AML-193 (cell line): ENCODE data around the gene GALK2.

Source experiments
- DNase-seq, 2 experiments: peaks; one replicate each; lab custom pipeline; 2025; lab: John Stamatoyannopoulos, UW

GALK2 gene

GRCh38 chr15:49282366-49282765, 112.3 kb downstream of the GALK2 start:
- DNase-seq: no peak

DNA sequence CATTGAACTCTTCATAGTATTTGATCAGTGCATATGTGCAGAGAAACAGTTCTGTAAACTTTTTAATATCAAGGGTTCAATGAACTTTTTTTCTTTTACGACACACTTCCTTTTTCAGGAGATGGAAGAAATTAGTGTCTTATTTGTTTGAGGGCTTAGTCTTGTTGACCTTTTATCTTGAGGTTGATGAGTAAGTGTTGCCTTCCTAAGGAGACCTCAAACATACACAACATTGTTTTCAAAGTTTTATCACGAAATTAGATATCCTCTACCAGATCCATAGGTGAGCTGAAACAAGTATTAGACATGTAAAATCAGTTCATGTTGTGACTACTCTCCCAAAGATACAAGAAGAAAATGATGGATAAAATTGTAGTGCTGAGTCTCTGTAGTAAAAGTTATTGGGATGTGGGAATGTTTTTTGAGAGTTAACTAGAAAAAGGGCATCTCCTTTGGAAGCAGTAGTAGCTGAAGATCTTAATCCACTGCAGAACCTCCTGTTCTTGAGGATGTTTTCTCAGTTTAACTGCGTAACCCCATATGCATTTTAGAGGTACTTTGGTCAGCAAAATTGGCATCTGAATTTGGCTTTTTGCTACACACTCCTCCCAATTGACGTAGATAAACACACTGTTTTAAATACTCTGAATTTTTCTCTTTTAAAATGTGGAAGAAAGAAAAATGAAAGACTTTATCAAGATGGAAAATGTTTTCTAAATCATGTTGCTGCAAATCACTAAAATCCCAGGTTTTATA, 116.8 kb downstream of the GALK2 start:
- DNase-seq: no peak

DNA sequence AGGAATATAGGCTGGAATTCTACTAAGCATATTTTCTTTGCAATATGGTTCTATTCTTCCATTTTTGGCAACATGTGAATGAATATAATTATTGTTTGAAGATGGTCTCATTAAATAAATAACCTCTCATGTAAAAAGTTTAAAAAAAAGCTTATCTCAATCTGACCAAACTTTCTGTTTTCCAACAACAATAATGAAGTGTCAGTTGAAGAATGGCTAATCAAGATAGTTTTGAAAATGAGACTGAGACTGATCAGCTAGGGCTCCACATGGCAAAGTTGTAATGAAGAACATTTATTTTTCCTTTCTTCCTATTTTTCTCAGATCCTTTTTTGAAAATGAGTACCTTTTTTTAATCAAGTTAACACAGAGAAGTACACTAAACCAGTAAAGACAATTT, 117.4 kb downstream of the GALK2 start:
- DNase-seq: no peak

- no peak for DNase-seq
These were observed 118.3 kb downstream of the GALK2 start for GRCh38 chr15:49288391-49288790.

DNA sequence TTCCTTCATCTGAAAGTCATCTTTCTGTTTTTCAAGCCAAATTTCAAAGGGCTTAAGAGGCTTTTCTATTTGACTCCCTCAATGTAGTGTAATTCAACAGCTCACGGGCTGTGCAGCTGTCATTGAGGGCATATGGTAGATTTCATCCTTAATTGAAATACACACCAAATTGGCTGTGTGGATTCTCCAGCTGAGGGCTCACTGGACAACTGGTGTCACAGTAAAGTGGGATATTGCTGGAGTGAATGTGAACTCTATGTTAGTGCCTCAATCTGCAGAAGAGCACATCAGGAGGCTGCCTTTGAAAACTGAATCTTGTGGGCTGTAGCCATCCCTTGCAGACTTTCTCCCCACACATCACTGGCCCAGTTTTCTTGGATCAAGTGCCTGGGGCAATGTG, 120.1 kb downstream of the GALK2 start:
- DNase-seq: no peak

DNA sequence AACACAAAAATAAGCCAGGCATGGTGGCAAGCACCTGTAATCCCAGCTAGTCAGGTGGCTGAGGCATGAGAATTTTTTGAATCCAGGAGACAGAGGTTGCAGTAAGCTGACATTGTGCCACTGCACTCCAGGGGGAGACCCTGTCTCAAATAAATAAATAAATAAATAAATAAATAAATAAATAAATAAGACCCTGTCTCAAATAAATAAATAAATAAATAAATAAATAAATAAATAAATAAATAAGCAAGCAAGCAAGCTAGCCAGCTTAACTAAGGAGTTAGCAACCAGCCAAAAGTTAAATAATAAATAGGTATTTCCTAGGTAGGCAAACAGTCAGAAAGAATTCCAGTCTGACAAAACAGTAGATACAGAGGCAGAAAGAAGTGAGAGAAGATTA, 123.9 kb downstream of the GALK2 start:
- DNase-seq: no peak

DNA sequence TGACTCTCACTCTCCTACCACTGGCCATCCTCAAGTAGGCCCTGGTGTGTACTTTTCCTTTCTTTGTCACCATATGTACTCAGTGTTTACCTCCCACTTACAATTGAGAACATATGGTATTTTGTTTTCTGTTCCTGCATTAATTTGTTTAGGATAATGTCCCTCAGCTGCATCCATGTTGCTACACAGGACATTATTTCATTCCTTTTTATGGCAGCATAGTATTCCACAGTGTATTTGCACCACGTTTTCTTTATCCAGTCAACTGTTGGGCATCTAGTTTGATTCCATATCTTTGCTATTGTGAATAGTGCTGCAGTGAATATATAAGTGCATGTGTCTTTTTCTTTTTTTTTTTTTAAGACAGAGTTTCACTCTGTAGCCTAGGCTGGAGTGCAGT, 126.2 kb downstream of the GALK2 start:
- DNase-seq: no peak

DNA sequence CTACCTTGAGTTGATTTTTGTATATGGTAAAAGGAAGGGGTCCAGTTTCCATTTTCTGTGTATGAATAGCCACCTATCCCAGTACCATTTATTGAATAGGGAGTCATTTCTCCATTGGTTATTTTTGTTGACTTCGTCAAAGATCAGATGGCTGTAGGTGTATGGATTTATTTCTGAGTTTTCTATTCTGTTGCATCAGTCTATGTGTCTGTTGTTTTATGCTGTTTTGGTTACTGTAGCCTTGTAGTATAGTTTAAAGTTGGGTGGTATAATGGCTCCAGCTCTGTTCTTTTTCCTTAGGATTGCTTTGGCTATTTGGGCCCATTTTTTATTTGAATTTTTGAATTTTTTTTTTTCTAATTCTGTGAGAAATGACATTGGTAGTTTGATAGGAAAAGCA, 127.5 kb downstream of the GALK2 start:
- no peak for DNase-seq

DNA sequence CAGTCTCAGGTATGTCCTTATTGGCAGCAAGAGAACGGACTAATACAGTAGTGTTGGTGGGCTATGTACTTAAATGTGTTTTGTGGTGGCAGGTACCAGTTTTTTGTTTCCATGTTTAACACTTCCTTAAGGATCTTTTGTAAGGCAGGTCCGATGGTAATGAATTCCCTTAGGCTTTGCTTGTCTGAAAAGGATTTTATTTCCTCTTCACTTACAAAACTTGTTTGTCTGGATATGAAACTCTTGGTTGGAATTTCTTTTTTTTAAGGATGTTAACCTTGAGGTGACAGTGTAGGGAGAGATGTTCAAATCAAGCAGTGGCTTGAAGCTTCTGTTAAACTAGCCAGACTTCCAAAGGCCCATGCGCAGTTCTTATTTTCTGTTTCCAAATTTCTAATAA, 130.8 kb downstream of the GALK2 start:
- DNase-seq: no peak

GRCh38 chr15:49301562-49301961, 131.5 kb downstream of the GALK2 start:
- DNase-seq: no peak

GRCh38 chr15:49303003-49303402, 133.0 kb downstream of the GALK2 start:
- no peak for DNase-seq

- DNase-seq: no peak
These were observed 136.5 kb downstream of the GALK2 start for GRCh38 chr15:49306551-49306950.

DNA sequence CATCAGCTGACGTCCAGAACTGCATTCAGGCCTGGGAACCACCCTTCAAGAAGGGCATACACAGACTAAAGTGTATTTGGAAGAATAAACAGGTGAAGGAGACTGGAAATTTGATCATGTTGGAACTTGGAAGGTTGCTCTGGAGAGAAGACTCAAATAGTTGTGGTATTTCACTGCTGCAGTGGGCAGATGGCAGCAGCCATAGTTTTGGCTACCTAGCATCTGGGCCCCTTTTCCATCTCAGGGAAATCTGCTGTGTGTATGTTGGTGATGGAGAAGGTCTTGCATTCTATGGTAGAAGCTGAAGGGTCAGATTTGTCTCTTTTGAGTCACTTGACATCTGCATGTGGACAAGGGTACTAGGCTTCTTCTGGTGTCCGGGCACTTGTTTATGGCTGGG, 138.6 kb downstream of the GALK2 start:
- DNase-seq: no peak

DNA sequence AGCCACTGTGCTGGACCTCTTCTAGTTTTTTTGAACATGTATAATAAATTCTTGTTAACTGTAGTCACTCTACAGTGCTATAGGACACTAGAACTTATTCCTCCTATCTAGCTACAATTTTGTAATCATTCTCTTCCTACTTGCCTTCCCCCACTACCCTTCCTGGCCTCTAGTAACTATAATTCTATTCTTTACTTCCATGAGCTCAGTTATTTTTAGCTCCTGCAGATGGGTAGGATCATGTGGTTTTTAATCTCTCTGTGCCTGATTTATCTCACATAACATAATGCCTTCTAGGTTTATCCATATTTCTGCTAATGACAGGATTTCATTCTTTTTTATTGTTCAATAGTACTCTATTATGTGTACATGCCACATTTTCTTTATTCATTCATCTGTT, 139.8 kb downstream of the GALK2 start:
- no peak for DNase-seq

DNA sequence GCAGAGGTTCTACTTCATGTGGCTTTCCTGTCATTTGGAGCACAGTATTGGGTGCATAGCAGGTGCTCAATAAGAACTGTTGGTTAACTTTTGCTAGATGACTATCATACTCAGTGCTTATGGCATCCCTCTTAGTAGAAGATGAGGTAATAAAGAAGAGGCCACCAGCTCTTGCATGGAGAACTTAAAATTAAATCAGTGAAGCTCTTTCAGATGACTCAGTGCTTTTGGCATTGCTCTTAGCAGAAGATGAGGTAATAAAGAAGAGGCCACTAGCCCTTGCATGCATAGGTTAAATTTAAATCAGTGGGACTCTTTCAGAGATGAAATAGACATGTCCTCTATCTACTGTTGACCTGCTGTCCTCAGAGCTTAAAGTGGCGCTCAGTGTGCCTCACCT, 143.6 kb downstream of the GALK2 start:
- DNase-seq: no peak

DNA sequence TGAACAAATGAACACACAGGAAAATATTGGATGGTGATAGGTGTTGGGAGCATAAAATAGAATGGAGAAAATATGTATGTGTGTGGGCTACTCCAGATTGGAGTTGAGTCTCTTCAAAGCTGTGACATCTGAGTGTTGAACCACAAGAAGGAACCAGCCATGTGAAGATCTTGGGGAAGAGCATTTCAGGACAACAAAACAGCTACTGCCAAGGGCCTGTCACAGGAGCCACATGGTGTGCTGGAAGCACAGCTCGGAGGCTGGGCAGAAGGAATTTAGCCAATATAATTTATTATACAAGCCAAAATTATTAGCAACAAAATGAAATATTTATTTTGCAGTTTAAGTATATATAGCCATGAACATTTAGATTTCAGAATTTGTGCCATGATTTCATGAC, 144.7 kb downstream of the GALK2 start:
- no peak for DNase-seq

GRCh38 chr15:49315391-49315823, 145.4 kb downstream of the GALK2 start:
- no peak for DNase-seq

DNA sequence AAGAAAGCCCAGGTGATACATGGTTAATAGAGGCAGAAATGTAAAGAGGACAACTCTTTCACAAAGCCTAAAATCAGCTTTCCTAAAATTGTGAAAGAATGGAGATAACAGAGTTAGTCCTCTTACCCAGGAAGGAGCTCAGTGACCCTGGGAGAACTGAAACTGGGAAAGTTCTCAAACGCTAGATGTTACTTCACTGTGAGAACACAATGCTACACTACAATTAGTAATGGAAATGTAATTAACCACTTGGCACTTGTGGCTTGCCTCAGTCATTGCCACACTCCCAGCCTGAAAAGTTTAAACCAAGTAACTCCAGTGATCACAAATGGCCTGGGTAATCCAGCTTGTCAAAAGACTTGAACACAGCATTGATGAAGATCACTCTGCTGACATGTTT, 150.3 kb downstream of the GALK2 start:
- DNase-seq: no peak

- no peak for DNase-seq
These were observed 153.2 kb downstream of the GALK2 start for GRCh38 chr15:49323207-49323606.

- no peak for DNase-seq
These were observed 157.9 kb downstream of the GALK2 start for GRCh38 chr15:49327927-49328326.

- DNase-seq: no peak
These were observed 158.9 kb downstream of the GALK2 start for GRCh38 chr15:49328941-49329340.

DNA sequence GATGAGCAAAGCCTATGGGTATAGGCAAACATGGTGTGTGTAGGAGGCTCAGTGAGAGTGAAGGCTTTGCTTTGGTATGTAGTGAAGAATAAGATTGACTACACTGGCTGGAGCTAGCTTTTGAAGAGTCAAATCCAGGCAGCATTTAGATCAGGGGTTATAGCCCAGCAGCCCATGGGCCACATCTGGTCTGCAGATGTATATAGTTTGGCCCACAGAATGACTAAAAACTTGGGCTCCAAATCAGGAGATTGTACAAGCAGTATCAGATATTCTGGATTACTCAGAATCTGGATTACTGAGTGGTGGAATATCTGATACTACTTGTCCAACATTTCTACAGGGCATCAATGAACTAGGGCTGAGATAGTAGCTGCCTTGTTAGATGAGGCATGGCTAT, 160.1 kb downstream of the GALK2 start:
- DNase-seq: no peak

- DNase-seq: no peak
These were observed 161.4 kb downstream of the GALK2 start for GRCh38 chr15:49331442-49331841.

- no peak for DNase-seq
These were observed 161.9 kb downstream of the GALK2 start for GRCh38 chr15:49331951-49332350.
